Sigmoid colon (tissue), 4 donors: ENCODE measurements around the gene FST.

Source experiments
- EP300 ChIP-seq, 4 donors: sonication (generic); formaldehyde crosslinking; IDR thresholded peaks; one replicate each; pipeline ENCODE4 v1.6.1; 2017; ENCODE audit warnings: antibody characterized with exemption in 4 of 4
- TF ChIP-seq, protein P1 (sequence below), 4 experiments: fragments of 450-650 bp in 3 of 4; fragments of 200-600 bp in 1 of 4; IDR thresholded peaks; one replicate each; pipeline ENCODE4 v1.5.1; 2016 to 2019; ENCODE audit warnings: antibody characterized with exemption in 4 of 4, mild to moderate bottlenecking in 3 of 4, moderate library complexity in 2 of 4

DNA sequence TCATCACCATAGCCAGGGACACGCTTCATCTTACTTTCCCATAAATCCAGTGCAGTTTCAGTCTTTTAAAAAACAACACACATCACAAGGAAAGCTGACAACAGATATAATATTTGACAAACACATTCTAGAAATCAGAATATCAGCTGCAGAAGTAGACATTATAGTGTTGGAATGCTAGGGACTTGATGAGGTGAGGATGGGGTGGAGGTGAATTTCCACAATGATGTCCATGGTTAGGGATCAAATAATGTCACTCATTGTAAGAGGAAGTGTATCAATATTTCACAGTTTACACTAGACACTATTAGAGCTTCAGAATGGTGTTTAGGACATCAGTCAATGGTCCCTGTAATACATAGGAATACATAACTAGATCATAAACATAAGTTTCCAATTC is 7.0 kb downstream of the FST start:
- TF ChIP-seq, protein P1, sequence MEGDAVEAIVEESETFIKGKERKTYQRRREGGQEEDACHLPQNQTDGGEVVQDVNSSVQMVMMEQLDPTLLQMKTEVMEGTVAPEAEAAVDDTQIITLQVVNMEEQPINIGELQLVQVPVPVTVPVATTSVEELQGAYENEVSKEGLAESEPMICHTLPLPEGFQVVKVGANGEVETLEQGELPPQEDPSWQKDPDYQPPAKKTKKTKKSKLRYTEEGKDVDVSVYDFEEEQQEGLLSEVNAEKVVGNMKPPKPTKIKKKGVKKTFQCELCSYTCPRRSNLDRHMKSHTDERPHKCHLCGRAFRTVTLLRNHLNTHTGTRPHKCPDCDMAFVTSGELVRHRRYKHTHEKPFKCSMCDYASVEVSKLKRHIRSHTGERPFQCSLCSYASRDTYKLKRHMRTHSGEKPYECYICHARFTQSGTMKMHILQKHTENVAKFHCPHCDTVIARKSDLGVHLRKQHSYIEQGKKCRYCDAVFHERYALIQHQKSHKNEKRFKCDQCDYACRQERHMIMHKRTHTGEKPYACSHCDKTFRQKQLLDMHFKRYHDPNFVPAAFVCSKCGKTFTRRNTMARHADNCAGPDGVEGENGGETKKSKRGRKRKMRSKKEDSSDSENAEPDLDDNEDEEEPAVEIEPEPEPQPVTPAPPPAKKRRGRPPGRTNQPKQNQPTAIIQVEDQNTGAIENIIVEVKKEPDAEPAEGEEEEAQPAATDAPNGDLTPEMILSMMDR (IDR thresholded peaks at IDR 0.05) = no peak
- no peak for TF ChIP-seq EP300 (IDR thresholded peaks at IDR 0.05)
